HFF-Myc (cell line): Measurements from ENCODE around the gene SKP2.
"Not testable (repeated sequence)": the region's sequence is repeated elsewhere in the genome, so short reads cannot be mapped to it uniquely, and the experiment has no call there.

Experiments used
- DNase-seq: peaks from one replicate; pipeline ENCODE4 v3.0.0-alpha.2; 2011; ENCODE audit warnings: low read depth; ENCODE audit errors: extremely low read depth
- H3K4me3 ChIP-seq: replicated peaks from 2 replicates; pipeline ENCODE4 v1.5.1; 2011; ENCODE audit warnings: low read depth, mild to moderate bottlenecking, control low read depth, low read length
- CTCF ChIP-seq: IDR thresholded peaks from 2 replicates; pipeline ENCODE4 v1.5.1; 2012; ENCODE audit warnings: mild to moderate bottlenecking, low read depth, low read length, control low read depth; ENCODE audit errors: missing control alignments

Gene SKP2

GRCh38 chr5:36151434-36152323 is at the start of gene SKP2, which contains the start of gene LMBRD2:
SKP2 (plus strand) TSS chr5:36152111; CDS start chr5:36152263, 152 bp downstream.
LMBRD2 (minus strand) TSS chr5:36151887; CDS start chr5:36143349, 8,538 bp downstream.
- peak within 1 kb of the TSS; percentile 74 for H3K4me3 ChIP-seq
- no peak for TF ChIP-seq CTCF

GRCh38 chr5:36105819-36106218 is 46.1 kb upstream of the SKP2 start:
- no peak overlapping the region for H3K4me3 ChIP-seq
- no peak for TF ChIP-seq CTCF
- DNase-seq, result no peak

More at GRCh38 chr5:36151434-36152323, at the start of gene SKP2, which contains the start of gene LMBRD2:
- DNase-seq, result peak; percentile 92

GRCh38 chr5:36108758-36109460 is 43.0 kb upstream of the SKP2 start:
- no peak overlapping the region for H3K4me3 ChIP-seq
- TF ChIP-seq CTCF, result no peak
- no peak for DNase-seq

- no peak for TF ChIP-seq CTCF
- no peak for DNase-seq
- no peak overlapping the region for H3K4me3 ChIP-seq
Observed at GRCh38 chr5:36111238-36111637, 40.7 kb upstream of the SKP2 start.

- H3K4me3 ChIP-seq, result no peak overlapping the region
Observed at GRCh38 chr5:36125868-36126267, 26.0 kb upstream of the SKP2 start.

GRCh38 chr5:36128795-36129194 is 23.1 kb upstream of the SKP2 start:
- TF ChIP-seq CTCF, result no peak
- no peak overlapping the region for H3K4me3 ChIP-seq
- no peak for DNase-seq

More at GRCh38 chr5:36125868-36126267, 26.0 kb upstream of the SKP2 start:
- TF ChIP-seq CTCF, result no peak
- no peak for DNase-seq

GRCh38 chr5:36129666-36130065 is 22.2 kb upstream of the SKP2 start:
- DNase-seq, H3K4me3 ChIP-seq: not testable (repeated sequence)

- H3K4me3 ChIP-seq, DNase-seq: not testable (repeated sequence)
Observed at GRCh38 chr5:36133009-36133408, 18.9 kb upstream of the SKP2 start.
